MM.1S (cell line): ENCODE measurements around the gene AGPAT1.
"Not testable (repeated sequence)": the region's sequence is repeated elsewhere in the genome, so short reads cannot be mapped to it uniquely, and the experiment has no call there.

Experiments used
- DNase-seq: peaks from one replicate; pipeline ENCODE4 v3.0.0-alpha.2; 2015
- H2AFZ ChIP-seq: fragments of 300-600 bp; sonication (generic); 2 replicates; pipeline ENCODE4 v1.6.0; 2016; ENCODE audit warnings: antibody characterized with exemption, low read length
- H3F3A ChIP-seq: fragments of 300-600 bp; sonication (generic); 2 replicates; pipeline ENCODE4 v1.6.1; 2016; ENCODE audit warnings: mild to moderate bottlenecking, antibody characterized with exemption, low read length, moderate library complexity, mixed read lengths; ENCODE audit not compliant: insufficient read depth
- H3K27ac ChIP-seq: fragments of 300-600 bp; sonication (generic); 2 replicates; pipeline ENCODE4 v1.5.1; 2016; ENCODE audit warnings: mild to moderate bottlenecking, low read length
- H3K27me3 ChIP-seq: fragments of 300-600 bp; sonication (generic); replicated peaks from 2 replicates; pipeline ENCODE4 v1.6.0; 2016; ENCODE audit warnings: low read length; ENCODE audit not compliant: insufficient read depth
- H3K36me3 ChIP-seq: fragments of 300-600 bp; sonication (generic); replicated peaks from 2 replicates; pipeline ENCODE4 v1.6.1; 2016; ENCODE audit warnings: mild to moderate bottlenecking, low read length, mixed read lengths; ENCODE audit not compliant: insufficient read depth
- H3K4me1 ChIP-seq: fragments of 300-600 bp; sonication (generic); 2 replicates; pipeline ENCODE4 v1.6.1; 2016; ENCODE audit warnings: low read length, mixed read lengths
- H3K4me2 ChIP-seq: fragments of 300-600 bp; sonication (generic); 2 replicates; pipeline ENCODE4 v1.6.0; 2016; ENCODE audit warnings: low read depth, low read length
- H3K4me3 ChIP-seq: fragments of 300-600 bp; sonication (generic); 2 replicates; pipeline ENCODE4 v1.5.1; 2016; ENCODE audit warnings: low read length, mixed read lengths
- H3K79me2 ChIP-seq: fragments of 300-600 bp; sonication (generic); 2 replicates; pipeline ENCODE4 v1.6.1; 2016; ENCODE audit warnings: mixed run types, low read length, mixed read lengths
- H3K9ac ChIP-seq: fragments of 300-600 bp; sonication (generic); 2 replicates; pipeline ENCODE4 v1.6.1; 2016; ENCODE audit warnings: low read length, mixed read lengths
- H3K9me2 ChIP-seq: fragments of 300-600 bp; sonication (generic); replicated peaks from 2 replicates; pipeline ENCODE4 v1.6.1; 2016; ENCODE audit warnings: mild to moderate bottlenecking, low read length, mixed read lengths; ENCODE audit not compliant: insufficient read depth
- H3K9me3 ChIP-seq: fragments of 300-600 bp; sonication (generic); replicated peaks from 2 replicates; pipeline ENCODE4 v1.6.1; 2016; ENCODE audit warnings: mild to moderate bottlenecking, low read length, mixed read lengths; ENCODE audit not compliant: insufficient read depth
- H4K20me1 ChIP-seq: fragments of 300-600 bp; sonication (generic); 2 replicates; pipeline ENCODE4 v1.6.1; 2016; ENCODE audit warnings: mild to moderate bottlenecking, low read length, moderate library complexity, mixed read lengths; ENCODE audit not compliant: insufficient read depth
- CTCF ChIP-seq: fragments of 300-600 bp; sonication (generic); IDR thresholded peaks from 2 replicates; pipeline ENCODE4 v1.5.1; 2016; ENCODE audit warnings: antibody characterized with exemption, low read length, mixed read lengths
- EZH2 ChIP-seq: fragments of 300-600 bp; sonication (generic); optimal IDR thresholded peaks from 2 replicates; pipeline ENCODE3; 2017; ENCODE audit warnings: low read depth, mild to moderate bottlenecking, antibody characterized with exemption, low read length, mixed read lengths
- EZH2phosphoT487 ChIP-seq: fragments of 300-600 bp; sonication (generic); IDR thresholded peaks from 2 replicates; pipeline ENCODE4 v1.6.1; 2018; ENCODE audit warnings: antibody characterized with exemption, low read length

The AGPAT1 gene

GRCh38 chr6:32146287-32146686 lies 29.6 kb downstream of the AGPAT1 start:
- Histone ChIP-seq H3K4me2 (no peak overlapping the region), H2AFZ (no peak overlapping the region), H3K79me2 (no peaks in the 10 kb centered on the region), H4K20me1 (no peaks in the 10 kb centered on the region), H3K36me3 (no peaks in the 10 kb centered on the region), H3K27me3 (peaks cover 74% of the 10 kb centered on the region), H3K4me1 (no peaks in the 10 kb centered on the region), H3K9me2 (no peaks in the 10 kb centered on the region), H3K9me3 (no peaks in the 10 kb centered on the region), H3F3A (no peaks in the 10 kb centered on the region), H3K9ac (no peak overlapping the region), H3K4me3 (no peak overlapping the region), H3K27ac (no peak overlapping the region)
- DNase-seq, result no peak
- TF ChIP-seq CTCF, result no peak
- TF ChIP-seq EZH2phosphoT487, result no peak
- no peak for TF ChIP-seq EZH2

- not testable (repeated sequence) for H3K9me2 ChIP-seq, H2AFZ ChIP-seq, H3K27ac ChIP-seq, H3K36me3 ChIP-seq, H3K4me1 ChIP-seq, H4K20me1 ChIP-seq, H3K9me3 ChIP-seq, H3K79me2 ChIP-seq, H3F3A ChIP-seq, H3K4me3 ChIP-seq, H3K9ac ChIP-seq, DNase-seq, H3K4me2 ChIP-seq
- peaks cover 53% of the 10 kb centered on the region for H3K27me3 ChIP-seq
Observed at GRCh38 chr6:32144238-32144637, 31.6 kb downstream of the AGPAT1 start.

GRCh38 chr6:32140420-32141046 lies 35.4 kb downstream of the AGPAT1 start:
- Histone ChIP-seq H3K9me2 (no peaks in the 10 kb centered on the region), H4K20me1 (no peaks in the 10 kb centered on the region), H2AFZ (no peak overlapping the region), H3K9me3 (no peaks in the 10 kb centered on the region), H3K4me3 (no peak overlapping the region), H3K79me2 (no peaks in the 10 kb centered on the region), H3K36me3 (no peaks in the 10 kb centered on the region), H3K9ac (no peak overlapping the region), H3K4me1 (no peaks in the 10 kb centered on the region), H3K4me2 (no peak overlapping the region), H3K27me3 (peaks cover 24% of the 10 kb centered on the region), H3K27ac (no peak overlapping the region), H3F3A (no peaks in the 10 kb centered on the region)
- DNase-seq, result no peak
- TF ChIP-seq EZH2 (no peak), CTCF (no peak), EZH2phosphoT487 (no peak)

GRCh38 chr6:32139590-32139989 lies 36.3 kb downstream of the AGPAT1 start:
- Histone ChIP-seq H3K9me2 (no peaks in the 10 kb centered on the region), H3K27me3 (peaks cover 27% of the 10 kb centered on the region), H3K9me3 (no peaks in the 10 kb centered on the region), H2AFZ (no peak overlapping the region), H3K79me2 (no peaks in the 10 kb centered on the region), H3K4me2 (no peak overlapping the region), H3K27ac (no peak overlapping the region), H3K36me3 (no peaks in the 10 kb centered on the region), H4K20me1 (no peaks in the 10 kb centered on the region), H3K9ac (no peak overlapping the region), H3K4me3 (no peak overlapping the region), H3K4me1 (no peaks in the 10 kb centered on the region), H3F3A (no peaks in the 10 kb centered on the region)
- no peak for DNase-seq
- TF ChIP-seq EZH2 (no peak), EZH2phosphoT487 (no peak), CTCF (no peak)
